ENCODE results near the gene LMCD1.

Gene LMCD1

DNA sequence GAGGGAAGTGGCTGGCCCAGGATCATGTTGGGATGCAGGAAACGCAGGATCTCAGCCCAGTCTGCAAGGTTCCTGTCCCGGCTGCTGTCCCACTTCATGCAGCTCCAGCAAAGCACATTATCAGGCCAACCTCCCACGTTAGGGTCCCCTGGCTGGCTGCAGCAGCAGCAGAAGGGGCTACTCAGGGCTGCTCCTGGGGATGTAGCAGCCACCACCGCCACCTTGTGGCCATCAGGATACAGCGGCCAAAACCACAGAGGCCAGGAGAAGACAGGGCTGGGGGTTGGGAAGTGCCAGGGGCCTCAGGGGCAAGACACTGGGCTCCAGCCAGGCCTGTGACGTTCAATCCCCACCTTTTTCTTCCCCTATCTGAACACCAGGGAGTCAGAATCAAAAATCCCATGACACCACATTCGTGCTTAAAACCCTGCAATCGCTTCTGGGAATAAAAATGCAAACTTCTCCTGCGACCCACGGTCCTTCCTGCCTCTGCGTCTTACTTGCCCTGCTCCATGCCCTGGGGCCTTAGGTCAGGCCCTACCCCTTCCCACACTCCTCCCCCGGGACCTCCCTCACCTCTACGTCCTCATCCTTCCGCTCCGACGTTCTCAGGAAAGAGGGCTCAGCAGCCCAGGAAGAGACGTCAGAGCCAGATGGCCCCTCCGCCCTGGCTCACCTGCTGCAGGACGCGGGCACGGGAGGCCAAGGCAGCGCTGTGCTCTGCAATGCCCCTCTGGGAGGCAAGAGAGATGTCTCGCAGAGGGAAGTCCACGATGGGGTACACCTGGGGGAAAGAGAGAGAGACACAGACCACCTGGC lies 121.5 kb downstream of the LMCD1 start:
- DNase-seq (ENCODE audit: low read depth): no peak

DNA sequence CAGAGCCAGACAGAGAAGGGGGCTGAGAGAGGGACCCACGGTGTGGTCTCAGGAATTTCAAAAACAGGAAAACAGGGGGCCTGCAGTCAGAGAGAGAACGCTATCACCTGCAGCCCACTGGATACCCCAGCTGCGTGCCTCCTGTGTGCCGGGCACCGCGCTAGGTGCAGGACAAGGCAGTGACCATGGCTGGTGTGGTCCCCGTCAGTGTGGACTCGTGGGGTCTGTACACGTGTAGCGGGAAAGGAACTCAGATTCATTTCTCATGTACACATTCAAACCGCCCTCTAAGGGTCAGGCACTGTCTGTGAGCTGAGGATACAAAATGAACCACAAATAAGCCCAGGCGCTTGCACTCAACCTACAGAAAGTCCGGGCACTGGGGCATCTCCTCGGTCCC lies 122.1 kb downstream of the LMCD1 start:
- DNase-seq (ENCODE audit: low read depth): no peak
